Measurements from ENCODE around the gene MRPL24.

Gene MRPL24

GRCh38 chr1:156705918-156706656 is 34.8 kb downstream of the MRPL24 start:
- H3K36me3 ChIP-seq (ENCODE audit: control insufficient read depth in 5 of 5, insufficient read depth in 5 of 5, low read length in 5 of 5), result no peaks in the 10 kb centered on the region
- peak overlapping the region in 4 of 5 donors; percentile 28 to 76 (median 53) for H3K9ac ChIP-seq (ENCODE audit: low read length in 5 of 5)
- H3K4me1 ChIP-seq (ENCODE audit: control insufficient read depth in 5 of 5, insufficient read depth in 5 of 5, low read length in 5 of 5), result peaks cover 7 to 74% (median 66%) of the 10 kb centered on the region in 5 donors
- H3K4me3 ChIP-seq (ENCODE audit: low read depth in 1 of 5, low read length in 5 of 5), result peak overlapping the region in 4 of 5 donors; percentile 57 to 66 (median 62)
- no peaks in the 10 kb centered on the region for H3K9me3 ChIP-seq (ENCODE audit: control insufficient read depth in 5 of 5, low read length in 5 of 5)
- peak overlapping the region; percentile 67 for H3K27ac ChIP-seq (ENCODE audit: low read depth, low read length)
- peaks cover 24 to 42% (median 31%) of the 10 kb centered on the region in 5 donors for H3K27me3 ChIP-seq (ENCODE audit: control insufficient read depth in 5 of 5, insufficient read depth in 4 of 5, low read length in 5 of 5)

- Histone ChIP-seq H3K27ac (ENCODE audit: low read depth, low read length) (peak within 1 kb of the TSS; percentile 67), H3K9me3 (ENCODE audit: control insufficient read depth in 5 of 5, low read length in 5 of 5) (no peaks in the 10 kb centered on the region), H3K36me3 (ENCODE audit: control insufficient read depth in 5 of 5, insufficient read depth in 5 of 5, low read length in 5 of 5) (peaks cover 0 to 2% (median 0%) of the 10 kb centered on the region in 5 donors), H3K4me1 (ENCODE audit: control insufficient read depth in 5 of 5, insufficient read depth in 5 of 5, low read length in 5 of 5) (peaks cover 7 to 70% (median 62%) of the 10 kb centered on the region in 5 donors), H3K4me3 (ENCODE audit: low read depth in 1 of 5, low read length in 5 of 5) (peak within 1 kb of the TSS; percentile 51 to 66 (median 59)), H3K9ac (ENCODE audit: low read length in 5 of 5) (peak within 1 kb of the TSS in 4 of 5 donors; percentile 28 to 76 (median 53)), H3K27me3 (ENCODE audit: control insufficient read depth in 5 of 5, insufficient read depth in 4 of 5, low read length in 5 of 5) (peaks cover 27 to 48% (median 34%) of the 10 kb centered on the region in 5 donors)
Measured at GRCh38 chr1:156705321-156705917, 35.5 kb downstream of the MRPL24 start, which contains the start of gene CRABP2. CRABP2 (minus strand) TSS chr1:156705583; CDS start chr1:156705446, 137 bp downstream.

GRCh38 chr1:156704930-156705320 is 36.0 kb downstream of the MRPL24 start:
- Histone ChIP-seq H3K36me3 (ENCODE audit: control insufficient read depth in 5 of 5, insufficient read depth in 5 of 5, low read length in 5 of 5) (peaks cover 0 to 5% (median 1%) of the 10 kb centered on the region in 5 donors), H3K9ac (ENCODE audit: low read length in 5 of 5) (peak overlapping the region in 2 of 5 donors; percentile 37 to 66), H3K4me3 (ENCODE audit: low read depth in 1 of 5, low read length in 5 of 5) (peak overlapping the region; percentile 13 to 66 (median 55)), H3K27me3 (ENCODE audit: control insufficient read depth in 5 of 5, insufficient read depth in 4 of 5, low read length in 5 of 5) (peaks cover 32 to 53% (median 34%) of the 10 kb centered on the region in 5 donors), H3K27ac (ENCODE audit: low read depth, low read length) (peak overlapping the region; percentile 67), H3K4me1 (ENCODE audit: control insufficient read depth in 5 of 5, insufficient read depth in 5 of 5, low read length in 5 of 5) (peaks cover 4 to 65% (median 57%) of the 10 kb centered on the region in 5 donors), H3K9me3 (ENCODE audit: control insufficient read depth in 5 of 5, low read length in 5 of 5) (no peaks in the 10 kb centered on the region)

- peaks cover 33 to 54% (median 34%) of the 10 kb centered on the region in 5 donors for H3K27me3 ChIP-seq (ENCODE audit: control insufficient read depth in 5 of 5, insufficient read depth in 4 of 5, low read length in 5 of 5)
- H3K36me3 ChIP-seq (ENCODE audit: control insufficient read depth in 5 of 5, insufficient read depth in 5 of 5, low read length in 5 of 5), result peaks cover 0 to 7% (median 5%) of the 10 kb centered on the region in 5 donors
- H3K4me1 ChIP-seq (ENCODE audit: control insufficient read depth in 5 of 5, insufficient read depth in 5 of 5, low read length in 5 of 5), result peaks cover 3 to 58% (median 50%) of the 10 kb centered on the region in 5 donors
- peak overlapping the region; percentile 36 to 57 (median 51) for H3K4me3 ChIP-seq (ENCODE audit: low read depth in 1 of 5, low read length in 5 of 5)
- H3K9me3 ChIP-seq (ENCODE audit: control insufficient read depth in 5 of 5, low read length in 5 of 5), result no peaks in the 10 kb centered on the region
- H3K27ac ChIP-seq (ENCODE audit: low read depth, low read length), result peak overlapping the region; percentile 23
- H3K9ac ChIP-seq (ENCODE audit: low read length in 5 of 5), result peak overlapping the region in 2 of 5 donors; percentile 66 to 73
Measured at GRCh38 chr1:156704166-156704711, 36.6 kb downstream of the MRPL24 start.

GRCh38 chr1:156703741-156704140 is 37.1 kb downstream of the MRPL24 start:
- Histone ChIP-seq H3K4me1 (ENCODE audit: control insufficient read depth in 5 of 5, insufficient read depth in 5 of 5, low read length in 5 of 5) (peaks cover 5 to 53% (median 45%) of the 10 kb centered on the region in 5 donors), H3K9ac (ENCODE audit: low read length in 5 of 5) (peak overlapping the region in 1 of 5 donors; percentile 73), H3K4me3 (ENCODE audit: low read depth in 1 of 5, low read length in 5 of 5) (peak overlapping the region in 3 of 5 donors; percentile 43 to 55 (median 51)), H3K9me3 (ENCODE audit: control insufficient read depth in 5 of 5, low read length in 5 of 5) (no peaks in the 10 kb centered on the region), H3K27ac (ENCODE audit: low read depth, low read length) (peak overlapping the region; percentile 23), H3K27me3 (ENCODE audit: control insufficient read depth in 5 of 5, insufficient read depth in 4 of 5, low read length in 5 of 5) (peaks cover 34 to 54% (median 36%) of the 10 kb centered on the region in 5 donors), H3K36me3 (ENCODE audit: control insufficient read depth in 5 of 5, insufficient read depth in 5 of 5, low read length in 5 of 5) (peaks cover 0 to 9% (median 5%) of the 10 kb centered on the region in 5 donors)

GRCh38 chr1:156703336-156703735 is 37.6 kb downstream of the MRPL24 start:
- H3K4me1 ChIP-seq (ENCODE audit: control insufficient read depth in 5 of 5, insufficient read depth in 5 of 5, low read length in 5 of 5), result peaks cover 5 to 49% (median 41%) of the 10 kb centered on the region in 5 donors
- no peak overlapping the region for H3K9ac ChIP-seq (ENCODE audit: low read length in 5 of 5)
- no peak overlapping the region for H3K27ac ChIP-seq (ENCODE audit: low read depth, low read length)
- H3K27me3 ChIP-seq (ENCODE audit: control insufficient read depth in 5 of 5, insufficient read depth in 4 of 5, low read length in 5 of 5), result peaks cover 34 to 54% (median 36%) of the 10 kb centered on the region in 5 donors
- peaks cover 0 to 9% (median 5%) of the 10 kb centered on the region in 5 donors for H3K36me3 ChIP-seq (ENCODE audit: control insufficient read depth in 5 of 5, insufficient read depth in 5 of 5, low read length in 5 of 5)
- H3K9me3 ChIP-seq (ENCODE audit: control insufficient read depth in 5 of 5, low read length in 5 of 5), result no peaks in the 10 kb centered on the region
- H3K4me3 ChIP-seq (ENCODE audit: low read depth in 1 of 5, low read length in 5 of 5), result peak overlapping the region in 2 of 5 donors; percentile 51 to 55

- H3K9me3 ChIP-seq (ENCODE audit: control insufficient read depth in 5 of 5, low read length in 5 of 5), result no peaks in the 10 kb centered on the region
- H3K9ac ChIP-seq (ENCODE audit: low read length in 5 of 5), result no peak overlapping the region
- peaks cover 36 to 50% (median 39%) of the 10 kb centered on the region in 5 donors for H3K27me3 ChIP-seq (ENCODE audit: control insufficient read depth in 5 of 5, insufficient read depth in 4 of 5, low read length in 5 of 5)
- peaks cover 3 to 26% (median 17%) of the 10 kb centered on the region in 5 donors for H3K4me1 ChIP-seq (ENCODE audit: control insufficient read depth in 5 of 5, insufficient read depth in 5 of 5, low read length in 5 of 5)
- H3K4me3 ChIP-seq (ENCODE audit: low read depth in 1 of 5, low read length in 5 of 5), result no peak overlapping the region
- peaks cover 0 to 9% (median 5%) of the 10 kb centered on the region in 5 donors for H3K36me3 ChIP-seq (ENCODE audit: control insufficient read depth in 5 of 5, insufficient read depth in 5 of 5, low read length in 5 of 5)
- H3K27ac ChIP-seq (ENCODE audit: low read depth, low read length), result no peak overlapping the region
Measured at GRCh38 chr1:156700736-156701531, 40.0 kb downstream of the MRPL24 start.

- H3K27me3 ChIP-seq (ENCODE audit: control insufficient read depth in 5 of 5, insufficient read depth in 4 of 5, low read length in 5 of 5), result peaks cover 24 to 37% (median 28%) of the 10 kb centered on the region in 5 donors
- peaks cover 0 to 8% (median 2%) of the 10 kb centered on the region in 5 donors for H3K4me1 ChIP-seq (ENCODE audit: control insufficient read depth in 5 of 5, insufficient read depth in 5 of 5, low read length in 5 of 5)
- no peak overlapping the region for H3K27ac ChIP-seq (ENCODE audit: low read depth, low read length)
- no peak overlapping the region for H3K4me3 ChIP-seq (ENCODE audit: low read depth in 1 of 5, low read length in 5 of 5)
- no peak overlapping the region for H3K9ac ChIP-seq (ENCODE audit: low read length in 5 of 5)
- H3K36me3 ChIP-seq (ENCODE audit: control insufficient read depth in 5 of 5, insufficient read depth in 5 of 5, low read length in 5 of 5), result peaks cover 0 to 9% (median 5%) of the 10 kb centered on the region in 5 donors
- no peaks in the 10 kb centered on the region for H3K9me3 ChIP-seq (ENCODE audit: control insufficient read depth in 5 of 5, low read length in 5 of 5)
Measured at GRCh38 chr1:156698995-156699394, 41.9 kb downstream of the MRPL24 start.

GRCh38 chr1:156697481-156697880 is 43.4 kb downstream of the MRPL24 start:
- Histone ChIP-seq H3K4me3 (ENCODE audit: low read depth in 1 of 5, low read length in 5 of 5) (no peak overlapping the region), H3K4me1 (ENCODE audit: control insufficient read depth in 5 of 5, insufficient read depth in 5 of 5, low read length in 5 of 5) (peaks cover 1 to 8% (median 3%) of the 10 kb centered on the region in 5 donors), H3K9ac (ENCODE audit: low read length in 5 of 5) (no peak overlapping the region), H3K36me3 (ENCODE audit: control insufficient read depth in 5 of 5, insufficient read depth in 5 of 5, low read length in 5 of 5) (peaks cover 0 to 9% (median 5%) of the 10 kb centered on the region in 5 donors), H3K27me3 (ENCODE audit: control insufficient read depth in 5 of 5, insufficient read depth in 4 of 5, low read length in 5 of 5) (peaks cover 24 to 37% (median 25%) of the 10 kb centered on the region in 5 donors), H3K27ac (ENCODE audit: low read depth, low read length) (no peak overlapping the region), H3K9me3 (ENCODE audit: control insufficient read depth in 5 of 5, low read length in 5 of 5) (no peaks in the 10 kb centered on the region)
